ENCODE measurements around the gene CDH13.

CDH13 gene

DNA sequence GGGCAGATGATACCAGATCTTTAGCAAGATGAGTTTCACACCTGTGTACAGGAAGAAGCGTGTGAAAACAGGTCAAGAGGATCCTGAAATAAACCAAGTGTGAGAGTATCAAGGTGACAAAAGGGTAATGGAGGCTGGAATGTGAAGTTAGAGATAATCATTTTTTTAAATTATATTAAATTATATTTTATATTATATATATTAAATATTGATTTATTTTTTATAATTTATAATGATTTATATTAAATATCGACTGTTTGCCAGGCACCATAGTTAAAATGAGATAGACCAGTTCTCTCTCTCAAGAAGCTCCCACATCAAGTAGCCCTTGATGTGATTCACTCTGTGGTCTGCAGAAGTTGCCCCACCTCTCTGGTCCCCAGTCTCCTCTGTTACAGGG lies 820.8 kb downstream of the CDH13 start:
- H3K4me3 ChIP-seq (ENCODE audit: low read depth, low read length) = no peak overlapping the region
- TF ChIP-seq CTCF (IDR thresholded peaks at IDR 0.05; ENCODE audit: low read depth, low read length) = no peak

GRCh38 chr16:83449861-83450260 lies 823.1 kb downstream of the CDH13 start:
- TF ChIP-seq CTCF (IDR thresholded peaks at IDR 0.05; ENCODE audit: low read depth, low read length) = no peak
- no peak overlapping the region for H3K4me3 ChIP-seq (ENCODE audit: low read depth, low read length)

GRCh38 chr16:83453977-83454376 lies 827.2 kb downstream of the CDH13 start:
- no peak overlapping the region for H3K4me3 ChIP-seq (ENCODE audit: low read depth, low read length)
- TF ChIP-seq CTCF (IDR thresholded peaks at IDR 0.05; ENCODE audit: low read depth, low read length) = no peak

DNA sequence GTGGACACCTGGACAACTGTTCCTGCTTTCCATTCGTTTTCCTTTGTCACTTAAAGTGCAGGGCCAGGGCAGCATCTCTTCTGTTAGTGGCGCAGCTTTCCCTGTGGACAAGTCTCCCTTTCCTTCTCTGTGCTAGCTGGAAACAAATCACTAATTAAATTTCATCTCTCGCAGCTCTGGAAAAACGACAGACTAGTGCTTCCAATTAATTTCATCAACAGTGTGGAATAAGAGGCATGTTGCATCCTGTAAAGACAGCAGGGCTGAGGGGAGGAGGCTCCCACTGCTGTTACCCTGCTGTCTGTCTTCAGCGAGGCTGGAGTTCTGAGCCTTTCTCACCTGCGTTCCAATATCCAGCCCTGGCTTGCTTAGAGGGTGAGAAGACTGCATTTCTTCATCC lies 828.9 kb downstream of the CDH13 start:
- H3K4me3 ChIP-seq (ENCODE audit: low read depth, low read length) = no peak overlapping the region
- no peak for TF ChIP-seq CTCF (IDR thresholded peaks at IDR 0.05; ENCODE audit: low read depth, low read length)

DNA sequence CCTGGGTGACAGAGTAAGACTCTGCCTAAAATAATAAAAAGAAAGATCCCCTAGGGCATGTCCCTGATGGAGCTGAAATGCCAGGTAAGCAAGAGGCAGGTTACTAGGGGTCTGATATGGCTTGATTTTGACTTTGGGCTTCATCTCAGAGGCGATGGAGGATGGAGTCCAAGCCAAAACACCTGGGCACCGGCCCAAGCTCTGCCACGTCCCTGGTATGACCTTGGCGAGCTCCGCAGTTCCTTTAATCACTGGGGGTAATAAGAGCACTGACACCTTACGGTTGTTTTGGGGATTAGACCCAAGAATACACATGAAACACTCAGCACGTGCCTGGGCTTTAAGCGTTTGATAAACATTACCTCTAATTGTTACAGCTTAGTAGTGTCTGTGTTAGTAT lies 830.2 kb downstream of the CDH13 start:
- no peak overlapping the region for H3K4me3 ChIP-seq (ENCODE audit: low read depth, low read length)
- no peak for TF ChIP-seq CTCF (IDR thresholded peaks at IDR 0.05; ENCODE audit: low read depth, low read length)

GRCh38 chr16:83458612-83459011 lies 831.8 kb downstream of the CDH13 start:
- no peak overlapping the region for H3K4me3 ChIP-seq (ENCODE audit: low read depth, low read length)

GRCh38 chr16:83464991-83465390 lies 838.2 kb downstream of the CDH13 start:
- no peak overlapping the region for H3K4me3 ChIP-seq (ENCODE audit: low read depth, low read length)
- no peak for TF ChIP-seq CTCF (IDR thresholded peaks at IDR 0.05; ENCODE audit: low read depth, low read length)

More at GRCh38 chr16:83458612-83459011, 831.8 kb downstream of the CDH13 start:
- no peak for TF ChIP-seq CTCF (IDR thresholded peaks at IDR 0.05; ENCODE audit: low read depth, low read length)
